ENCODE results near the gene EPHB2.

- TF ChIP-seq POLR2A (IDR thresholded peaks at IDR 0.05; ENCODE audit: low read depth, low read length), result no peak
- no peak for TF ChIP-seq POLR2AphosphoS5 (IDR thresholded peaks at IDR 0.05; ENCODE audit: low read depth, low read length)
Observed at GRCh38 chr1:22753481-22753971, 42.9 kb downstream of the EPHB2 start.
